H9 (cell line): ENCODE data around the gene GOLGA3. TPM values are rescaled to one million over a fixed set of nuclear protein-coding genes. Genes with fewer than 3 reads are reported as not detected.

Experiments used
- DNase-seq: peaks from one replicate; pipeline ENCODE4 v3.0.0-alpha.2; 2017
- H2AFZ ChIP-seq: one replicate; pipeline ENCODE4 v1.6.1; 2013; ENCODE audit warnings: mild to moderate bottlenecking, low read length, control low read depth, moderate library complexity
- H2AK5ac ChIP-seq: 2 replicates; pipeline ENCODE4 v1.6.1; 2013; ENCODE audit warnings: low read length, control low read depth, mixed read lengths; ENCODE audit not compliant: insufficient read length
- H2BK120ac ChIP-seq: one replicate; pipeline ENCODE4 v1.6.1; 2013; ENCODE audit warnings: low read depth, mild to moderate bottlenecking, low read length, control low read depth, inconsistent platforms; ENCODE audit not compliant: poor library complexity, severe bottlenecking
- H2BK12ac ChIP-seq: 2 replicates; pipeline ENCODE4 v1.6.1; 2013; ENCODE audit warnings: low read length, control low read depth, mixed read lengths, low read depth; ENCODE audit not compliant: insufficient read length
- H2BK15ac ChIP-seq: 2 replicates; pipeline ENCODE4 v1.6.1; 2013; ENCODE audit warnings: low read depth, low read length, control low read depth
- H2BK20ac ChIP-seq: one replicate; pipeline ENCODE4 v1.6.1; 2013; ENCODE audit warnings: low read depth, mild to moderate bottlenecking, low read length, control low read depth, inconsistent platforms; ENCODE audit not compliant: poor library complexity, severe bottlenecking
- H2BK5ac ChIP-seq: 2 replicates; pipeline ENCODE4 v1.6.1; 2013; ENCODE audit warnings: low read length, control low read depth, mixed read lengths; ENCODE audit not compliant: insufficient read length
- H3K14ac ChIP-seq: 2 replicates; pipeline ENCODE4 v1.6.1; 2013; ENCODE audit warnings: low read length, control low read depth; ENCODE audit not compliant: insufficient read depth
- H3K18ac ChIP-seq: 2 replicates; pipeline ENCODE4 v1.6.1; 2013; ENCODE audit warnings: low read depth, mild to moderate bottlenecking, mixed read lengths, low read length, control low read depth; ENCODE audit not compliant: insufficient read length
- H3K23ac ChIP-seq: 2 replicates; pipeline ENCODE4 v1.6.1; 2013; ENCODE audit warnings: low read length, control low read depth, mixed read lengths, low read depth; ENCODE audit not compliant: insufficient read length
- H3K23me2 ChIP-seq: 2 replicates; pipeline ENCODE4 v1.6.1; 2013; ENCODE audit warnings: low read depth, mild to moderate bottlenecking, mixed read lengths, low read length, control low read depth; ENCODE audit not compliant: insufficient read length, poor library complexity, severe bottlenecking
- H3K27ac ChIP-seq: 2 replicates; pipeline ENCODE4 v1.5.1; 2013; ENCODE audit warnings: low read length, control low read depth, mixed read lengths, low read depth; ENCODE audit not compliant: insufficient read length
- H3K27me3 ChIP-seq: 2 replicates; pipeline ENCODE4 v1.6.1; 2013; ENCODE audit warnings: low read length, control low read depth, inconsistent platforms; ENCODE audit not compliant: insufficient read depth
- H3K4ac ChIP-seq: 2 replicates; pipeline ENCODE4 v1.6.1; 2013; ENCODE audit warnings: low read depth, mild to moderate bottlenecking, control low read depth, inconsistent platforms, low read length, moderate library complexity
- H3K4me1 ChIP-seq: 2 replicates; pipeline ENCODE4 v1.6.1; 2013; ENCODE audit warnings: low read length, control low read depth, inconsistent platforms; ENCODE audit not compliant: insufficient read depth
- H3K4me2 ChIP-seq: 2 replicates; pipeline ENCODE4 v1.6.1; 2013; ENCODE audit warnings: low read length, control low read depth, mixed read lengths; ENCODE audit not compliant: insufficient read length, insufficient read depth
- H3K56ac ChIP-seq: 2 replicates; pipeline ENCODE4 v1.6.1; 2013; ENCODE audit warnings: low read depth, mild to moderate bottlenecking, mixed read lengths, low read length, control low read depth; ENCODE audit not compliant: insufficient read length
- H3K79me1 ChIP-seq: 2 replicates; pipeline ENCODE4 v1.6.1; 2013; ENCODE audit warnings: low read depth, mild to moderate bottlenecking, moderate library complexity, low read length, control low read depth, inconsistent platforms; ENCODE audit not compliant: insufficient read depth, poor library complexity, severe bottlenecking
- H3K79me2 ChIP-seq: 2 replicates; pipeline ENCODE4 v1.6.1; 2013; ENCODE audit warnings: low read length, control low read depth, inconsistent platforms; ENCODE audit not compliant: insufficient read depth
- H3K9ac ChIP-seq: 2 replicates; pipeline ENCODE4 v1.6.1; 2013; ENCODE audit warnings: low read length, control low read depth, mixed read lengths; ENCODE audit not compliant: insufficient read length; ENCODE audit errors: extremely low read depth
- H3K9me3 ChIP-seq: one replicate; pipeline ENCODE4 v1.6.1; 2013; ENCODE audit warnings: low read depth, low read length, inconsistent platforms; ENCODE audit not compliant: control insufficient read depth
- H3T11ph ChIP-seq: one replicate; pipeline ENCODE4 v1.6.1; 2013; ENCODE audit warnings: mild to moderate bottlenecking, low read length, control low read depth, inconsistent platforms
- H4K20me1 ChIP-seq: one replicate; pipeline ENCODE4 v1.6.1; 2013; ENCODE audit not compliant: control insufficient read depth, insufficient read length, insufficient read depth
- H4K5ac ChIP-seq: 2 replicates; pipeline ENCODE4 v1.6.1; 2013; ENCODE audit warnings: low read depth, mild to moderate bottlenecking, mixed read lengths, low read length, control low read depth; ENCODE audit not compliant: insufficient read length
- H4K8ac ChIP-seq: replicated peaks from 2 replicates; pipeline ENCODE4 v1.6.1; 2013; ENCODE audit warnings: low read length, control low read depth, mixed read lengths, low read depth; ENCODE audit not compliant: insufficient read length
- H4K91ac ChIP-seq: 2 replicates; pipeline ENCODE4 v1.6.1; 2013; ENCODE audit warnings: low read depth, mild to moderate bottlenecking, moderate library complexity, mixed read lengths, low read length, control low read depth; ENCODE audit not compliant: insufficient read length
- H3K27ac Mint-ChIP-seq, 3 experiments: 2 replicates in 2 of 3; 3 replicates in 1 of 3; pipeline ENCODE4 v1.8.0; 2020 to 2021; ENCODE audit warnings: mixed read lengths in 3 of 3, mild to moderate bottlenecking in 1 of 3, moderate library complexity in 1 of 3
- H3K27me3 Mint-ChIP-seq: 2 replicates; pipeline ENCODE4 v1.8.0; 2021; ENCODE audit warnings: low read depth, mild to moderate bottlenecking, moderate library complexity, mixed read lengths
- H3K36me3 Mint-ChIP-seq, 3 experiments: 2 replicates in 2 of 3; 3 replicates in 1 of 3; pipeline ENCODE4 v1.8.0; 2020 to 2021; ENCODE audit warnings: low read depth in 3 of 3, mixed read lengths in 3 of 3; ENCODE audit not compliant: insufficient read depth in 1 of 3
- H3K4me1 Mint-ChIP-seq, 2 experiments: 2 replicates each; pipeline ENCODE4 v1.8.0; 2020; ENCODE audit warnings: mixed read lengths in 2 of 2
- H3K4me3 Mint-ChIP-seq, 2 experiments: 2 replicates in 1 of 2; 3 replicates in 1 of 2; pipeline ENCODE4 v1.8.0; 2020 to 2021; ENCODE audit warnings: mild to moderate bottlenecking in 2 of 2, mixed read lengths in 2 of 2, moderate library complexity in 1 of 2
- H3K9me3 Mint-ChIP-seq, 2 experiments: 2 replicates in 1 of 2; 3 replicates in 1 of 2; pipeline ENCODE4 v1.8.0; 2020; ENCODE audit warnings: mild to moderate bottlenecking in 2 of 2, mixed read lengths in 2 of 2, moderate library complexity in 1 of 2
- CTCF ChIP-seq: fragments of 200-600 bp; sonication (generic); conservative IDR thresholded peaks from 3 replicates; pipeline ENCODE4 v1.8.0; 2021; ENCODE audit warnings: antibody characterized with exemption, mild to moderate bottlenecking
- WGBS: extraction: QIAGEN DNeasy Blood & Tissue Kit; methylation state at CpG from one replicate; pipeline ENCODE4 v1.1.7; 2013; ENCODE audit warnings: missing lambda C conversion rate, low lambda C conversion rate, mixed read lengths; ENCODE audit not compliant: insufficient read length; ENCODE audit errors: extremely low coverage; 5-methylcytosine and 5-hydroxymethylcytosine counted together
- total RNA-seq: library from RNA; stranded (reverse); gene quantifications from 2 replicates; pipeline ENCODE4 v1.2.1, GENCODE V29; 2021

The GOLGA3 gene
- total RNA-seq, 1 experiment from 2014 or later = 40.1 TPM

- Histone ChIP-seq H3K18ac (no peak overlapping the region), H3T11ph (no peak overlapping the region), H3K23ac (no peak overlapping the region), H3K79me1 (no peaks in the 10 kb centered on the region), H3K9me3 (no peaks in the 10 kb centered on the region), H4K8ac (no peak overlapping the region), H4K91ac (no peak overlapping the region), H2AFZ (no peak overlapping the region), H3K4me1 (no peaks in the 10 kb centered on the region), H3K79me2 (no peaks in the 10 kb centered on the region), H3K4me2 (no peak overlapping the region), H3K27me3 (no peaks in the 10 kb centered on the region), H2BK12ac (no peak overlapping the region), H3K56ac (no peak overlapping the region), H2AK5ac (no peak overlapping the region), H4K20me1 (no peaks in the 10 kb centered on the region), H2BK5ac (no peak overlapping the region), H2BK20ac (no peak overlapping the region), H3K14ac (no peak overlapping the region), H3K23me2 (no peaks in the 10 kb centered on the region), H4K5ac (no peak overlapping the region), H3K4ac (no peak overlapping the region), H3K27ac (no peak overlapping the region), H2BK15ac (no peak overlapping the region), H3K9ac (no peak overlapping the region), H2BK120ac (no peak overlapping the region)
- Mint-ChIP-seq H3K36me3 (peaks cover 13 to 43% (median 25%) of the 10 kb centered on the region in 3 experiments), H3K4me1 (no peaks in the 10 kb centered on the region), H3K4me3 (no peak overlapping the region), H3K27me3 (no peaks in the 10 kb centered on the region), H3K9me3 (no peaks in the 10 kb centered on the region), H3K27ac (peak overlapping the region; percentile 51 to 95 (median 67); a peak in 6 of 7 replicates)
- no peak for TF ChIP-seq CTCF
- no CpG with 5 or more reads among the region's 17 CpGs for WGBS
- DNase-seq = no peak
These were observed 9.9 kb upstream of the GOLGA3 start for GRCh38 chr12:132838410-132839080.
